GM21619 (cell line): ENCODE measurements around the gene ANXA2.
"Not testable (repeated sequence)": the region's sequence is repeated elsewhere in the genome, so short reads cannot be mapped to it uniquely, and the experiment has no call there.

Experiments used
- ATAC-seq: cut with Tn5 transposase; IDR thresholded peaks from one replicate; pipeline ENCODE4 v1.9.1; 2021; ENCODE audit not compliant: unreplicated experiment

The ANXA2 gene

GRCh38 chr15:60411774-60412425 lies 14.1 kb upstream of the ANXA2 start:
- no peak for ATAC-seq

DNA sequence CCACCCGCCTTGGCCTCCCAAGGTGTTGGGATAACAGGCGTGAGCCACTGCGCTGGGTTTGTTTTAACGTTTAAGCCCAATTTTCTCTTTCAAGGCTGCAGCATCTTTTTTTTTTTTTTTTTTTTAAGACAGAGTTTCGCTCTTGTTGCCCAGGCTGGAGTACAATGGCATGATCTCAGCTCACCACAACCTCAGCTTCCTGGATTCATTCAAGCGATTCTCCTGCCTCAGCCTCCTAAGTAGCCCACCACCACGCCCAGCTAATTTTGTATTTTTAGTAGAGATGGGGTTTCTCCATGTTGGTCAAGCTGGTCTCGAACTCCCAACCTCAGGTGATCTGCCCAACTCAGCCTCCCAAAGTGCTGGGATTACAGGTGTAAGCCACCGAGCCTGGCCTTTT lies 12.6 kb upstream of the ANXA2 start:
- ATAC-seq, result not testable (repeated sequence)

DNA sequence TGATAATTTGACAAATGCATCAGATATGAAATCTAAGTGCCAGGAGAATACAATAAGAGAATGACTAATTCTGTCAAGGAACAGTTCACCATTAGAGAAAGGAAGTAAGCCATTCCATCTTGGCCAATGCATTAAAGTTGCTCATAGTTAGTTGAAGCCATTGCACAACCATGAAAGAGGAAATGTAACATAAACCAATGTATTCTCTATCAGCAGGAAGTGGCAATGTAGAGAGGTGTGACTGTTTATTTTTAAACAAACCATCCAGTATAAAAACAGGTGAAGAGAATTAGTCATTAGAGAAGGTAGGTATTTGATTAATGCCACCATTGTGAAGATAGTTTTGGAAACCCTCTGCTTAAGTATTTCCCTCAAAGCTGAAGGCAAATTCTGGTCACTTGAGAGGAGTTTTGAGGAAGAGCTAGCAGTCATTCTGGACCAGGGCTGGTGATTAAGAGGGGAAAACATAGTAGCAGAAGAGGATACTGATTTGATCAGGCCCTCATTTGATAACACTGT lies 10.7 kb upstream of the ANXA2 start:
- ATAC-seq, result peak; percentile 62

- ATAC-seq, result no peak
Observed at GRCh38 chr15:60407415-60407805, 9.6 kb upstream of the ANXA2 start.

DNA sequence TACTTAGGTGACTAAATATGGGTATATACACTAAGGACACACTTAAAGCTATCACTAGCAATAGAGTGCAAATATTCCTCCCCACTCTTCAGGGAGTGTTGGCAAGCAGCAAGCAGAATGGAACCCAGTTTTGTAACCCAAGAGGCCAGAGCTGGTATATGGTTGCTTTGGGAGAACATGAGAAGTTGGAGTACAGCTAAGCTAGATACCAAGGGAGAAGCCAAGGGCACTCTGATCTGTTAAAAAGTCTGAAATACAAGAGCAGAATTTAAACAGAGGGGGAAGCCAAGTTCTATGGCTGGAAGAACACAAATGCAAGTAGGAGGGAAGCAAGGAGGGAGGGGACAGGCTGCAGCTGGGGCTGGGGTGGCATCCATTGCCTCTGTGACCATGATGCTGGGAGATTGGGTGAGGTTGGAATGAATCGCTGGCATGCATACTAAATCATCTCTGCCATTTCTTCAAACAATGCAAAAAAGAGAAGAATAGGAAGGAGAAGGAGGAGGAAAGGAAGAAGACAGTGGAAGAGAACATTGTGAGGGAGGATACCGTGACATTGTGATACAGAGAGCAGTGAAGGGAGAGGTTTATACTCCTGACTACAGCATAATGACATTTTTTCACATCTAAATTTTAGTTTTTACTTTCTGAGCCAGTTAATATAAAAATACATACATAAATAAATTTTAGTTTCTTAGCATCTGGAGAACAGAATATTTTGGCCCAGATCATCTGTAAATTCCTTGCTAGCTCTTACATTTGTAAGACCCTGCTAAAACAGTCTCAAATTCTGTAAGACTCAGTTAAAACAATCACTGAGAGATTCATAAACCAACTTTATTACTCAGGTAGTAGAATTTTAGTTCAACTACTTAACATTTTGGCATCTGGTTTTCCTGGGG lies 9.0 kb upstream of the ANXA2 start:
- no peak for ATAC-seq

GRCh38 chr15:60405399-60405798 lies 7.6 kb upstream of the ANXA2 start:
- ATAC-seq, result no peak

GRCh38 chr15:60404351-60404750 lies 6.6 kb upstream of the ANXA2 start:
- ATAC-seq, result not testable (repeated sequence)

GRCh38 chr15:60400944-60401343 lies 3.2 kb upstream of the ANXA2 start:
- ATAC-seq, result no peak

- ATAC-seq, result no peak
Observed at GRCh38 chr15:60399931-60400330, 2.1 kb upstream of the ANXA2 start.

DNA sequence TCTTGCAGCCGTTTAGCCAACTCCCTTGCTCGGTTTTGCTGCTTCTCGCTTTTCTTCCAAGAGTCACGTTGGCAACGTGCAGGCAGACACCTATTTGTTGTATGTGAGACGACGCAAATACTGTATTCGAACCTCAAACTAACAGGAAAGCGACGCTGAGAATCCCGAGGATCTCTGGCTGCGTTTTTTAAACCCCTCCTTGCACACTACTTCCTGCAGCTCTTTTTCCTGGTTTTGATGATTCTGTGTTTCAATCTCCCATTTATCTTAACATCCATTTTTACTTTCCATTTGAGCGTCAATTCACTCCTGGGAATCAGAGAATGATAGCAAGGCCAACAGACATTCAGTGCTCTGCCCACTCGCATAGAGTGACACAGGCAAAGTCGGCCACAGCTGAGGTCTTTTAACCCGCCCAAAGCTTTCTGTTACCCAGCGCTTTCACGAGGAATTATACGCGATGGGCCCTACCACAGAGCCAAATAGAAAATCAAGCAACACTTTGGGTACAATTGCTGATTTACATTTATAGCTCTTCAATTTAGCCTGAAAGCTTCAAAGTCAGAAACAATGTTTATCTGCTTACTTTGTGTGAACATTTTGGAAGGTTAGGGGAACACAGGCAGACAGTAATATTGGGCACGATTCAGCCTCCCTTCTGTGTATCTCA lies 1.6 kb upstream of the ANXA2 start:
- no peak for ATAC-seq

DNA sequence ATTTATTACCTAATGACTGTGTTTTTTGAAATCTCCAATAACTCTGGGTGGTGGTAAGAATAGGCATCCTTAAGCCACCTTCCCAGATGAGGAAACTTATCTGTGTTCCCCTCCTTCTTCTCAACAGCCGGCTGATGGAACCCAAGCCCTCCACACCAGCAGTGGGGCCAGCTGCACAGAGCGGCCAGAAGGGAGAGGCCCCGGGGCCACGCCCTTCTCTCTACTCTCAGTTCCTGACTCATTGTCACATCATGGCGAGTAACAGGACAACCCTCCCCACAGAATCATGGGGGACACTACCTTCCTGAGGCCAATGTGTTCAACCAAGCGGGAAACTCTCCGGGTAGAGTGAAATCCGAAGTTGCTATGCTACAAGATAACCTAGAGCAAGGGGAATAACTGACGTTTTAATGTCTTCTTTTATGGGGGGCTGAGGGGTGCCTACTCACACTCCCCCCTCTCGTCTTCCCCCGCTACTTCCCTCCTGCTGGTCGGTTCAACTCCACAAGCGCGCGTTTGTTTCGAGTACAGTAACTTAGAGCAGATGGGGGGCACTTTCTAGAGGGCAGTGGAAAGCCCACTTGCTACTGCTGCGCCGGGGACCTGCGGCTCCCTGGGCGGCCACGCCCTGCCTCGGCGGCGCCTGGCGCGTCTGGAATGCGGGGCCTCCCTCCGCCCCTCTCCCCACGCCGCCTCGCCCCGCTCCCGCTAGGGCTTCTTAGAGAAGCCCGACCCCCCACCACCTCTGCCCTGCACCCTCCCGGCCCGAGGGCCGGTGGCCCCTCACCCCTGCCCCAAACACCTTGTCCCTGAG lies 621 bp downstream of the ANXA2 start:
- peak; percentile 76 for ATAC-seq

GRCh38 chr15:60396560-60396957 lies 1.2 kb downstream of the ANXA2 start:
- no peak for ATAC-seq

GRCh38 chr15:60396100-60396499 lies 1.7 kb downstream of the ANXA2 start:
- no peak for ATAC-seq

DNA sequence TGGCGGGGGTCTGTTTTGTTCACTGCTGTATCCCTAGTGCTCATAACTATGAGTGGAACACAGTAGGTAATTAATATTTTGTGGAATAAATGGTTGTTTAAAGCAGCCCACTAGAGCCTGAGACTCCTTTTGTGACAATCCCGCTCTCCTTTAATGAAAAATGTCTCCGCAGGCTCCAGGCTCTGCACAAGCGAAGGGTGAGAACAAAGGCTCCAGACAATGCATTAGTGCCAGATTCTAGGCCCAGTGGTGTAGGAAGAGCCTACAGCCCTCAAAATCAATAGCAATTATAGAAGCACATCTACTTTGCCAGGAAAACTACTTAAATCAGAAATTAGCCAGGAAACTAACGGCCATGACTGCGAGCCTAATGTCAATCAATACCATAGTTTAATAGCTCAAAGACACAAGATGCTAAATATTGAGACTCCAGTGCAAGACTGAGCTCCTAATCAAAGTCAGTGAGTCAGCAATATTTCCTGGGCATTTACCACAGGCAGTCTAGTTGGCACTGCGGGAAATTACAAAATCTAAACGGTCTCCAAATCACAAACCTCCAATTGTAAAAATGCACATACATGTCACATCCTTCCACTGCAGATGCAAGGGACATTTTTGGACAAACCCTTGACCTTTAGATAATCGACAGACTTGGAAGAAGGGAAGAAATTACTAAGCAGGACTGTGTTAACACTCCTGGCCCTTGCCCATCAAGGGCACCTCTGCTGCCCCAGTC lies 2.3 kb downstream of the ANXA2 start:
- no peak for ATAC-seq

- ATAC-seq, result no peak
Observed at GRCh38 chr15:60394689-60395097, 3.1 kb downstream of the ANXA2 start.

DNA sequence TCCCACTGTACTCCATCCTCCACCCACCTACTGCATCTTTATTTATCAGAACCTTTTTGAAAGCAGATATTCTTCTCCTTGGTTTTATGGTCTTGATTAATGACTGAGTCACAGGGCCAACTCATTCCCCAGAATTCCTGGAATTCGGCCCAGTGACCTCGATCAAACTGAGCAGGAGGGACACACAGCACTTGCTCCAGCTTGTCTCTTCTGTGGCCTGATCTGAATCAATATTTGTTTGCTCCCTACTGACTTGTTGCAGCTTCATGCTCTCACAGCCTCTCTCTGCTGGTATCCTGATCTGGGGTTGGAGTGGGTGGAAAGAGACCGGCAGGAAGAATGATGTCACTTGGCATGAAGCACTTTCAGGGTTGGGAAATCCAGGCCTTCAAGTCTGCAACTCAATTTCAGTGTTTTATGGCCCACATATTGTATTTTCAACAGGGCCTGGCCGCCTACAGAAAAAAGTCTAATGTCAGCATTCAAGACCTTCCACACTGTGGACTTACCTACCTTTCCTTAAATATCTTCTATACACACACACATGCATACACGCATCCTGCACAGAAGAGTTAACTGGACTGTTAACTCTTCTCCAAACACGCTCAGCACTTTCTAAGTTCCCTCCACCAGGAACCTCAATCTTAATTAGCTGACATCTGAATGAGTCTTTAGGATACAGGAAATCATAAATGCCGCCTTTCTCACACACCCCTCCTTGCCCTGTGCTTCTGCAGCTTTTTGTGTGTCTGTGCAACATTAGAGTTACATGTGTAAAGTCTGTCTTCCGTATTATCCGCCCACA lies 4.6 kb downstream of the ANXA2 start:
- no peak for ATAC-seq

DNA sequence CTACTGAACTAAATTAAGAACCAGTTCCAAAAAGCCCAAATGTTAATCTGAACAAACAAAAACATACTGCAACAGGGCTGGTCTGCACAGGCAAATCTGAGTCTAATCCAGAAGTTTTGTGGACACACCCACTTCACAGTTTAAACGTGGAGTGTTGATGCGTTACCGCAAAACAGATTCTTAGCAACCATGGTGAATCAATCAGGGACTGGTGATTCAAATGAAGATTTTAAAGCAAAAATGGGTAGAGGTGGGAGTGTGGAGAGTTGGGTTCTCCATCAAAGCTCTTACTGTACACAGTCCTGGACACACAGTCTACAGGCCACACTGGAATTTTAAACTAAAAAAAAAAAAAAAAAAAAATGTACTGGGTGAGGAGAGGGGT lies 5.2 kb downstream of the ANXA2 start:
- no peak for ATAC-seq

GRCh38 chr15:60391722-60392315 lies 6.0 kb downstream of the ANXA2 start:
- no peak for ATAC-seq
